ENCODE data around the gene COG8.

- TF ChIP-seq CTCF (IDR thresholded peaks at IDR 0.05; ENCODE audit: extremely low read depth in 1 of 2, insufficient read depth in 1 of 2, low read depth in 1 of 2, low read length in 2 of 2): no peak
- TF ChIP-seq POLR2AphosphoS5 (IDR thresholded peaks at IDR 0.05; ENCODE audit: insufficient read depth, low read depth, low read length): no peak
- TF ChIP-seq GATA2 (IDR thresholded peaks at IDR 0.05; ENCODE audit: insufficient read depth, insufficient read length, low read depth, low read length): no peak
- no peak for TF ChIP-seq EZH2 (IDR thresholded peaks at IDR 0.05; ENCODE audit: borderline replicate concordance, low read depth, low read length, severe bottlenecking)
- TF ChIP-seq JUN (IDR thresholded peaks at IDR 0.05; ENCODE audit: borderline replicate concordance, insufficient read depth, insufficient read length, low read depth): no peak
- TF ChIP-seq POLR2A (IDR thresholded peaks at IDR 0.05; ENCODE audit: low read depth, low read length): no peak
Measured at GRCh38 chr16:69322343-69322742, 17.0 kb downstream of the COG8 start.

All from endothelial cell of umbilical vein (primary cell).